HG02943 (cell line): Measurements from ENCODE around the gene LRRC72.
"Not testable (repeated sequence)": the region's sequence is repeated elsewhere in the genome, so short reads cannot be mapped to it uniquely, and the experiment has no call there.

ENCODE experiments used
- ATAC-seq: cut with Tn5 transposase; IDR thresholded peaks from one replicate; pipeline ENCODE4 v1.9.1; 2021; ENCODE audit warnings: mild to moderate bottlenecking, low read depth, moderate library complexity; ENCODE audit not compliant: unreplicated experiment

Gene LRRC72

GRCh38 chr7:16526742-16527540, at the start of gene LRRC72:
Gene LRRC72 (plus strand): TSS chr7:16526825. CDS start chr7:16526953, 128 bp downstream.
- no peak for ATAC-seq

- no peak for ATAC-seq
Measured at GRCh38 chr7:16479161-16479560, 47.5 kb upstream of the LRRC72 start.

- no peak for ATAC-seq
Measured at GRCh38 chr7:16479591-16479990, 47.0 kb upstream of the LRRC72 start.

GRCh38 chr7:16484453-16485158, 42.0 kb upstream of the LRRC72 start:
- no peak for ATAC-seq

GRCh38 chr7:16491148-16491547, 35.5 kb upstream of the LRRC72 start:
- no peak for ATAC-seq

DNA sequence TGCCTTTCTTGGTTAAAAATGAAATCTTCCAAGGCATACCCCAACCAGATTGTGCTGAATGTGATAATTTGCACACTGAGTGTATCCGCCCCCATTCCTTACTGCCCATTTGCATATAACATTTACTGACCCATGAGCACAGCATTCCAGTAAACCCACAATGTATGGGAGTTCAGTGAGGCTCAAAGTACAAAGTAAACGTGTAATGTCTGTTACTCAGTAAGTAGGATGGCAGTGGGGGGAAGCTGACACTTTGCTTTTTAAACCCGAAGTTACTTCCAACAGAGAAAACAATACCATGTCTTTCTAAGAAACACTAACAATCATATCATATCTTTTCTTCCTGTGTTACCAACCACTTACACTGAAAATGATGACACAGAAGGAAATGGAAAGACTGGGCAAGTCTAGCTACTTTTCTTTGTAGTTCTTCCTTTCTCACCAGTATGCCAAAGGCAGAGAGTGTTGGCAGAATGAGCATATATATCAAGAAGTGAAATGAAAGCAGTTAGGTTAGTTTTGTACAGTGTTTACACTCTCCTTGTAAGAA, 34.0 kb upstream of the LRRC72 start:
- ATAC-seq = no peak

- no peak for ATAC-seq
Measured at GRCh38 chr7:16493266-16493665, 33.4 kb upstream of the LRRC72 start.

DNA sequence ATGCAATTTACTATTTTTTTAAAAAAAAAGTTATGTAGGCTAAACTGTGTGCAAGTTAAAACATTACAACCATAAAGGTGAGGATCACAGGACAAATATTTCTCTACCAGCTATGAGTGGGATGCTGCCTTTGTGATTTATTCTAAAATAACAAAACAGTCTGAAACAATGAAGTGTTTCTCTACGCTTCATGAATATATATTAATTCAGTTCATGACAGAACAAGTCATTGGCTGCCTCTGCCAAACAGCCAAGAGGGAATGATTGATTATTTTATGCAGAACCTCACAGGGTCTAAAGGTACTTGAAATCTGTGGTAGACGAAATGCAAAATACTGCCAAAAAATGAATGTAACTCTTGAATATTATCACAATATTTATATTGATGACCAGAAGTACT, 32.1 kb upstream of the LRRC72 start:
- ATAC-seq = no peak

DNA sequence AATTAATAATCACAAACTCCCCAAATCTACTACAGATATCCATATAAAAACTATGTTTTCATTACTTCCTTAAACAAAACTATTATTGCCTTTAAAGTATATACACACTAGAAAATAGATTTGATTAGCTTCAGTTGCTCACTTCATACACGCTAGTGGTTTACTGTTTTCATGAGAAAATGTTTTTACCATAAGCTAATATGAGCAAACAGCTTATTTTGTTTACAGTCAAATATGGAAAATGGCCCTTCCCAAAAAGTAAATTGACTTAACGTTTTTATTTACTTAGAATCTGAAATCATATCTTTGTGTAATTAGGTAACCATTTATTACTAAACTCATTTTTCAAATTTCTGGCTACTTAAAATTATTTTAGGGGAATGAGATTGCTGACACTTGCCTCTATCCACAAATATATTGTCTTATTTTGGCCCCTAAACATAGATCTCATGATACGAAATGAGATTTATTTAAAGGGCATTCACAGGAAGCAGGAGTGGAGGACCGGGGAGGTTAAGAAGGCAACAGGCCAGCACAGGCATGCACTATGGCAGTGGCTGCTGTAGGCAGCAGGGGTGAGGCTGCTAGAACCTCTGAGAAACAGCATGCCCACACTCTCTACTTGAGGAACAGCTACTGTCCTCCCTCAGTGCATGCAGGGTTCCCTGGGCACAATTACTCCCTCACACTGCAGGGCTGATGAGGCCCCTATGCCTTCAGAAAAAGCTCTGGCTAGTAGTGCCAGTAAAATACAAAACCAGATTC, 31.5 kb upstream of the LRRC72 start:
- ATAC-seq = no peak

DNA sequence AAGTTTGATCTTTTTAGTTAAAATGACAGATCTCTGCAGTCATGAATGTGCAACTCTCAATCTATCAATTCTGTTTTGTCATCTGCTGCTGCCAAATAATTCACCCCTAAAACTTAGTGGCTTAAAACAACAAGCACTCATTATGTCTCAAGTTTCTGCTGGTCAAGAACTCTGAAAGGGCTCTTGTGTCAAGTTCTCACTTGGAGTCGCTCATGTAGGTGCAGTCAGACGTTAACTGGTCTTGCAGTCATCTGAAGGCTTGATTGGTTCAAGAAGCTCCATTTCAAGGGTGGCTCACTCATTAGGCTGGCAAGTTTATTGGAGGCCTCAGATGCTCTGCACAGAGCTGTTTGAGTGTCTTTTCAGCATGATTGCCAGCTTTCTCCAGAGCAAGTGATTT, 28.5 kb upstream of the LRRC72 start:
- ATAC-seq = no peak

- no peak for ATAC-seq
Measured at GRCh38 chr7:16502303-16502702, 24.3 kb upstream of the LRRC72 start.

DNA sequence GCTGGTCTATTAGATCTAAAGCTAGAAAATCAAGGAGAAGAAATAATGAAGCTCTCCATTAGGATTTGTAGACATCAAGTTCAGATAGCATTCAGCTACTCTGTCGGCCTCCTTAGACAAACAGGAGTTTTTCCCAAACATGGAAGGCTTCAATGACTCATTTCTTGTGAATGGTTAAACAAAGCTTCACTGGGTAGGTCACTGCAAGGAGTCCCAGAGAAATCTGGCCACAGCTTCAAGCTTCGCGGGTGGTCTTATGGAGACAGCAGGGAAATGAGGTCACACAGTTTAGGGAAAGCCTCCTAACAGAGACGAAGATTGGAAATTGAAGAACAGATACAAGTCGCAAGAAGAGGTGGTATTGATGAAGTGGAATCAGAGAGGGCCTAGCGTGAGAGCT, 22.6 kb upstream of the LRRC72 start:
- no peak for ATAC-seq

DNA sequence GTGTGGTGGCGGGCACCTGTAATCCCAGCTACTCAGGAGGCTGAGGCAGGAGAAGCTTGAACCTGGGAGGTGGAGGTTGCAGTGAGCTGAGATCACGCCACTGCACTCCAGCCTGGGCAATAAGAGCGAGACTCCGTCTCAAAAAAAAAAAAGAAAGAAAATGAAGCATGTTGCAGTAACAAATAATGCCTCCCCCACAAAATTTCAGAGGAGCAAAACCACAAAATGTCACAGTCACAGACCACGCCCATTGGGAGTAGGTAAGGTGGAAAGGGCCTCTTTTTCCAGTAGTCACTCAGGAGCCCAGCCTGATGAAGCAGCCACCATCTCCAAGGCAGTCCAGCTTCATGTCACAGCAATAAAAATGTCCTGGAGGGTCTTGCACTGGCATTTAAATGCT, 20.2 kb upstream of the LRRC72 start:
- not testable (repeated sequence) for ATAC-seq

DNA sequence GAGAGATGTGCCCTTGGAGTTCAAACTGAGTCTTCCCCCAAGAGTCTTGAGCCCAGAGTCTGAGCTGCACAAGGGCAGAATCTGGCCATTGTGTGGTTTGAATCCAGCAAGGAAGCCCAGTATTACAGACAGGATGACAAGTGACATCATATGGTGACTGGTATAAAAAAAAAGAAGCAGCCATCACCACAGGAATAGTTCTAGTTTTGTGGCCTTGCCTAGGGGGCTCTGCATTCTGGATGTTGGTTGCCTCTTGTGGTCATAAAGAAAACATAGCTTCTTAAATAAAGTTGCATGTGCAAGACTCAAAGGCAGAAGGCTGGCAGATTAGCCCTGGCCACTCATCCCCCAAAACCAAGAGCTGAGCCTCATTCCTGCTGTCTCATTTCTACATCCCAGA, 16.8 kb upstream of the LRRC72 start:
- ATAC-seq = no peak

DNA sequence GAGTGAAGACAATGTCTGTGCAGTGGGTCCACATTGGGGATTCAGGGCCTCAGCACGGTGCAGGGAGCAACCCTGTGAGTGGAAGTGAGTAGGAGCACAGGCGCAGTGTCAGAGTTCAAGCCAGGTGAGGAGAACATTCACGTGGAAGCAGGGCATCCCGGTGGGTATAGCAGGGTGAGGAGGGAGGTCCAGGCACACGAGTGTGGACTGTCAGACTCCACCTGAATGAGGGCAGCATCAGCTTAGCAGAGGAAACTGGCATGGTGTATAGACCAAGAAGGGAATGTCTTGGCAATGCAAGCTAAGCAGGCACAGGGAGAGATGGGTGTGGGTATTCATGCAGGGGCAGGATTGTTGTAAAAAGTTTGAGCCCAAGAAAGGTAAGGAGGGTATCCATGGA, 15.3 kb upstream of the LRRC72 start:
- ATAC-seq = no peak

- no peak for ATAC-seq
Measured at GRCh38 chr7:16512097-16512496, 14.5 kb upstream of the LRRC72 start.

- no peak for ATAC-seq
Measured at GRCh38 chr7:16514271-16514670, 12.4 kb upstream of the LRRC72 start.

GRCh38 chr7:16514729-16515128, 11.9 kb upstream of the LRRC72 start:
- ATAC-seq = no peak

GRCh38 chr7:16515785-16516685, 10.6 kb upstream of the LRRC72 start:
- no peak for ATAC-seq

DNA sequence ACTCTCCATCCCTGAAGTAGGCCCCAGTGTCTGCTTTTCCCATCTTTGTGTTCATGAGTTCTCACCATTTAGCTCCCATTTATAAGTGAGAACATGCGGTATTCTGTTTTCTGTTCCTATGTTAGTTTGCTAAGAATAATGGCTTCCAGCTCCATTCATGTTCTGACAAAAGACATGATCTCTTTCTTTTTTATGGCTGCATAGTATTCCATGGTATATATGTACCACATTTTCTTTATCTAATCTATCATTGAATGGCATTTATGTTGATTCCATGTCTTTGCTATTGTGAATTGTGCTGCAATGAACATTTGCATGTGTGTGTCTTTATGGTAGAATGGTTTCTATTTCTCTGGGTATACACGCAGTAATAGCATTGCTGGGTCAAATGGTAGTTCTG, 6.6 kb upstream of the LRRC72 start:
- not testable (repeated sequence) for ATAC-seq
